Neural cell (in vitro differentiated cells): Measurements from ENCODE around the gene MUCL3. TPM values are rescaled to one million over a fixed set of nuclear protein-coding genes. Genes with fewer than 3 reads are reported as not detected.

ENCODE experiments used
- H2AFZ ChIP-seq: fragments of 200-600, 300-800 bp; sonication (generic), shearing (Covaris generic); 2 replicates; pipeline ENCODE4 v1.6.0; 2014; ENCODE audit warnings: low read depth, mild to moderate bottlenecking, antibody characterized with exemption, low read length, moderate library complexity
- H3F3A ChIP-seq: fragments of 200-600 bp; shearing (Covaris generic); 2 replicates; pipeline ENCODE4 v1.6.1; 2016; ENCODE audit warnings: mild to moderate bottlenecking, moderate library complexity, mixed read lengths, antibody characterized with exemption, low read length; ENCODE audit not compliant: insufficient read depth, poor library complexity, severe bottlenecking
- H3K27ac ChIP-seq: fragments of 200-600, 300-800 bp; sonication (generic), shearing (Covaris generic); 2 replicates; pipeline ENCODE4 v1.5.1; 2014; ENCODE audit warnings: mild to moderate bottlenecking, low read length, moderate library complexity
- H3K27me3 ChIP-seq: fragments of 300-800, 200-600 bp; sonication (generic), shearing (Covaris generic); 2 replicates; pipeline ENCODE4 v1.6.0; 2014; ENCODE audit warnings: mild to moderate bottlenecking, low read depth, low read length, moderate library complexity; ENCODE audit not compliant: insufficient read depth
- H3K36me3 ChIP-seq: fragments of 300-800, 200-600 bp; sonication (generic), shearing (Covaris generic); 2 replicates; pipeline ENCODE4 v1.5.1; 2014; ENCODE audit warnings: mild to moderate bottlenecking, antibody characterized with exemption, low read length, moderate library complexity; ENCODE audit not compliant: insufficient read depth
- H3K4me2 ChIP-seq: fragments of 300-800, 200-600 bp; sonication (generic), shearing (Covaris generic); 2 replicates; pipeline ENCODE4 v1.6.0; 2014; ENCODE audit warnings: mild to moderate bottlenecking, low read length
- H3K4me3 ChIP-seq: fragments of 300-800, 200-600 bp; sonication (generic), shearing (Covaris generic); 2 replicates; pipeline ENCODE4 v1.5.1; 2014; ENCODE audit warnings: mild to moderate bottlenecking, low read length, moderate library complexity
- H3K79me2 ChIP-seq: fragments of 200-600 bp; shearing (Covaris generic); replicated peaks from 2 replicates; pipeline ENCODE4 v1.6.0; 2014; ENCODE audit warnings: mild to moderate bottlenecking, low read length, moderate library complexity; ENCODE audit not compliant: insufficient read depth
- H3K9ac ChIP-seq: fragments of 300-800, 200-600 bp; sonication (generic), shearing (Covaris generic); 2 replicates; pipeline ENCODE4 v1.6.1; 2016; ENCODE audit warnings: mild to moderate bottlenecking, low read length, mixed read lengths
- H3K9me2 ChIP-seq: fragments of 200-600 bp; shearing (Covaris generic); 2 replicates; pipeline ENCODE4 v1.6.1; 2016; ENCODE audit warnings: mild to moderate bottlenecking, low read length, mixed read lengths; ENCODE audit not compliant: insufficient read depth
- H3K9me3 ChIP-seq: fragments of 200-600, 300-800 bp; sonication (generic), shearing (Covaris generic); 2 replicates; pipeline ENCODE4 v1.6.1; 2016; ENCODE audit warnings: mild to moderate bottlenecking, mixed run types, low read length, moderate library complexity, mixed read lengths
- H4K20me1 ChIP-seq: fragments of 200-600 bp; shearing (Covaris generic); 2 replicates; pipeline ENCODE4 v1.6.1; 2016; ENCODE audit warnings: mild to moderate bottlenecking, mixed run types; ENCODE audit not compliant: insufficient read depth
- EP300 ChIP-seq: fragments of 450-650 bp; conservative IDR thresholded peaks from 2 replicates; pipeline ENCODE4 v1.6.1; 2014; ENCODE audit warnings: antibody characterized with exemption, mild to moderate bottlenecking, moderate library complexity; ENCODE audit not compliant: poor library complexity, severe bottlenecking
- EZH2 ChIP-seq: fragments of 200-600, 300-800 bp; shearing (Covaris generic), sonication (generic); IDR thresholded peaks from 2 replicates; pipeline ENCODE4 v1.6.1; 2014; ENCODE audit warnings: antibody characterized with exemption, low read length, borderline replicate concordance, mild to moderate bottlenecking; ENCODE audit not compliant: insufficient read depth, poor library complexity, severe bottlenecking
- MXI1 ChIP-seq: fragments of 450-650 bp; conservative IDR thresholded peaks from 2 replicates; pipeline ENCODE4 v1.6.1; 2014; ENCODE audit warnings: antibody characterized with exemption, mild to moderate bottlenecking; ENCODE audit not compliant: poor library complexity, severe bottlenecking
- POLR2AphosphoS5 ChIP-seq: IDR thresholded peaks from 2 replicates; pipeline ENCODE4 v1.6.1; 2012
- RAD21 ChIP-seq: fragments of 450-650 bp; conservative IDR thresholded peaks from 2 replicates; pipeline ENCODE4 v1.6.1; 2014; ENCODE audit warnings: antibody characterized with exemption, mild to moderate bottlenecking, moderate library complexity
- SMC3 ChIP-seq: fragments of 450-650 bp; conservative IDR thresholded peaks from 2 replicates; pipeline ENCODE4 v1.6.1; 2014; ENCODE audit warnings: antibody characterized with exemption, mild to moderate bottlenecking, moderate library complexity; ENCODE audit not compliant: poor library complexity
- TAF1 ChIP-seq: IDR thresholded peaks from 2 replicates; pipeline ENCODE4 v1.6.1; 2012; ENCODE audit warnings: low read depth
- polyA plus RNA-seq: library from polyadenylated mRNA; depleted of rRNA; stranded (reverse); fragments of >200 nt; gene quantifications from 2 replicates; pipeline ENCODE4 v1.2.3, GENCODE V29; 2014
- TF ChIP-seq, protein P1 (sequence below): fragments of 450-650 bp; IDR thresholded peaks from 2 replicates; pipeline ENCODE4 v1.5.1; 2014; ENCODE audit warnings: antibody characterized with exemption, mild to moderate bottlenecking, moderate library complexity; ENCODE audit not compliant: poor library complexity, severe bottlenecking
- TF ChIP-seq, protein P2 (sequence below): IDR thresholded peaks from 2 replicates; pipeline ENCODE4 v1.6.1; 2012; ENCODE audit warnings: borderline replicate concordance

The MUCL3 gene
- polyA plus RNA-seq, 1 donor from 2014 or later = not detected

DNA sequence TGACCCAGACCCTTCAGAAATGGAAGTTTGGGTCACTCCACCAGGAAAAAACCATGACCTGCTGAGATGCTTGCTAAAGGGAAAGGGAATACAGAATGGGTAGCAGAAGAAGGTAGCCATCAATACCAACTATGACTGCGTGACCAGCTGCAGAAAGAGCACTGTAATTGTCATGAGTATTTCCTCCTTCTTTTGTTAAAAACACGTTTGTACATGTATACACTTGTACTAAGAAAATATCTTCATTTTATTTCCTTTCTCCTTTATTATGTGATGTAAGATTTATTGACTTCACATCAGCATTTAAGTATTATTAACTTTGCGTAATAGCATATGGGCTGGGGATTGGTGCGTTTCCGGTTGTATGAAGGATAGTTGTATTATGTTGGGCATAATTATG lies 30.2 kb downstream of the MUCL3 start:
- no peaks in the 10 kb centered on the region for H4K20me1 ChIP-seq
- H3K4me2 ChIP-seq = no peak overlapping the region
- no peaks in the 10 kb centered on the region for H3K9me3 ChIP-seq
- H3K9me2 ChIP-seq = no peaks in the 10 kb centered on the region
- no peak overlapping the region for H2AFZ ChIP-seq
- H3K79me2 ChIP-seq = no peaks in the 10 kb centered on the region
- TF ChIP-seq MXI1 = no peak
- TF ChIP-seq RAD21 = no peak
- TF ChIP-seq, protein P1, sequence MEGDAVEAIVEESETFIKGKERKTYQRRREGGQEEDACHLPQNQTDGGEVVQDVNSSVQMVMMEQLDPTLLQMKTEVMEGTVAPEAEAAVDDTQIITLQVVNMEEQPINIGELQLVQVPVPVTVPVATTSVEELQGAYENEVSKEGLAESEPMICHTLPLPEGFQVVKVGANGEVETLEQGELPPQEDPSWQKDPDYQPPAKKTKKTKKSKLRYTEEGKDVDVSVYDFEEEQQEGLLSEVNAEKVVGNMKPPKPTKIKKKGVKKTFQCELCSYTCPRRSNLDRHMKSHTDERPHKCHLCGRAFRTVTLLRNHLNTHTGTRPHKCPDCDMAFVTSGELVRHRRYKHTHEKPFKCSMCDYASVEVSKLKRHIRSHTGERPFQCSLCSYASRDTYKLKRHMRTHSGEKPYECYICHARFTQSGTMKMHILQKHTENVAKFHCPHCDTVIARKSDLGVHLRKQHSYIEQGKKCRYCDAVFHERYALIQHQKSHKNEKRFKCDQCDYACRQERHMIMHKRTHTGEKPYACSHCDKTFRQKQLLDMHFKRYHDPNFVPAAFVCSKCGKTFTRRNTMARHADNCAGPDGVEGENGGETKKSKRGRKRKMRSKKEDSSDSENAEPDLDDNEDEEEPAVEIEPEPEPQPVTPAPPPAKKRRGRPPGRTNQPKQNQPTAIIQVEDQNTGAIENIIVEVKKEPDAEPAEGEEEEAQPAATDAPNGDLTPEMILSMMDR = no peak
- no peak for TF ChIP-seq EZH2
- no peak for TF ChIP-seq SMC3
- no peak for TF ChIP-seq TAF1
- no peak for TF ChIP-seq EP300
- no peak for TF ChIP-seq POLR2AphosphoS5
- TF ChIP-seq, protein P2, sequence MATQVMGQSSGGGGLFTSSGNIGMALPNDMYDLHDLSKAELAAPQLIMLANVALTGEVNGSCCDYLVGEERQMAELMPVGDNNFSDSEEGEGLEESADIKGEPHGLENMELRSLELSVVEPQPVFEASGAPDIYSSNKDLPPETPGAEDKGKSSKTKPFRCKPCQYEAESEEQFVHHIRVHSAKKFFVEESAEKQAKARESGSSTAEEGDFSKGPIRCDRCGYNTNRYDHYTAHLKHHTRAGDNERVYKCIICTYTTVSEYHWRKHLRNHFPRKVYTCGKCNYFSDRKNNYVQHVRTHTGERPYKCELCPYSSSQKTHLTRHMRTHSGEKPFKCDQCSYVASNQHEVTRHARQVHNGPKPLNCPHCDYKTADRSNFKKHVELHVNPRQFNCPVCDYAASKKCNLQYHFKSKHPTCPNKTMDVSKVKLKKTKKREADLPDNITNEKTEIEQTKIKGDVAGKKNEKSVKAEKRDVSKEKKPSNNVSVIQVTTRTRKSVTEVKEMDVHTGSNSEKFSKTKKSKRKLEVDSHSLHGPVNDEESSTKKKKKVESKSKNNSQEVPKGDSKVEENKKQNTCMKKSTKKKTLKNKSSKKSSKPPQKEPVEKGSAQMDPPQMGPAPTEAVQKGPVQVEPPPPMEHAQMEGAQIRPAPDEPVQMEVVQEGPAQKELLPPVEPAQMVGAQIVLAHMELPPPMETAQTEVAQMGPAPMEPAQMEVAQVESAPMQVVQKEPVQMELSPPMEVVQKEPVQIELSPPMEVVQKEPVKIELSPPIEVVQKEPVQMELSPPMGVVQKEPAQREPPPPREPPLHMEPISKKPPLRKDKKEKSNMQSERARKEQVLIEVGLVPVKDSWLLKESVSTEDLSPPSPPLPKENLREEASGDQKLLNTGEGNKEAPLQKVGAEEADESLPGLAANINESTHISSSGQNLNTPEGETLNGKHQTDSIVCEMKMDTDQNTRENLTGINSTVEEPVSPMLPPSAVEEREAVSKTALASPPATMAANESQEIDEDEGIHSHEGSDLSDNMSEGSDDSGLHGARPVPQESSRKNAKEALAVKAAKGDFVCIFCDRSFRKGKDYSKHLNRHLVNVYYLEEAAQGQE = no peak
- no peaks in the 10 kb centered on the region for H3K36me3 ChIP-seq
- no peaks in the 10 kb centered on the region for H3K27me3 ChIP-seq
- H3K27ac ChIP-seq = no peak overlapping the region
- no peak overlapping the region for H3K4me3 ChIP-seq
- no peaks in the 10 kb centered on the region for H3F3A ChIP-seq
- no peak overlapping the region for H3K9ac ChIP-seq

DNA sequence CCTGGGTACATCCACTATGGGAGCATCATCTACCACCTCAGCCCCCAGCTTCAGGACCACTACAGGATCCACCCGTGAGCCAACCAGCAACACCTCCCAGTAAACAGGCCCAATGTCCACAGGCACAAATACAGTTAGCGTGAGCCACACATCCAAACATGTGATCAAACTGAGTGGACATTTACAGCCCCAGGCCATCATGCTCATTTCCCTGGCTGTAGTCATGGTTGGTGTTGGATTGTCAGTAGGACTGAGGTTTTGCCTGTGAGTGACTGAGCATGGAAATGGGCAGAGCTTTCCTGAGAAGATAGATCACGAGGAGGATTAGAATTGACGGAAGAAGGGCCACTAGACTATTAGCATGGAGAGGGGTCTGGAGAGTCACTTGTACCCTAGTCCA lies 32.0 kb downstream of the MUCL3 start:
- Histone ChIP-seq H3K79me2 (no peaks in the 10 kb centered on the region), H3F3A (no peaks in the 10 kb centered on the region), H3K36me3 (no peaks in the 10 kb centered on the region), H3K9ac (no peak overlapping the region), H3K9me3 (no peaks in the 10 kb centered on the region), H3K4me2 (no peak overlapping the region), H3K4me3 (no peak overlapping the region), H2AFZ (no peak overlapping the region), H4K20me1 (no peaks in the 10 kb centered on the region), H3K27me3 (no peaks in the 10 kb centered on the region), H3K27ac (no peak overlapping the region), H3K9me2 (no peaks in the 10 kb centered on the region)
- no peak for TF ChIP-seq RAD21
- TF ChIP-seq EP300 = no peak
- TF ChIP-seq MXI1 = no peak
- TF ChIP-seq, protein P1 = no peak
- TF ChIP-seq EZH2 = no peak
- no peak for TF ChIP-seq SMC3
- no peak for TF ChIP-seq POLR2AphosphoS5
- no peak for TF ChIP-seq TAF1
- TF ChIP-seq, protein P2 = no peak
